ENCODE results near the gene COX6B2. TPM values are rescaled to one million over a fixed set of nuclear protein-coding genes. Genes with fewer than 3 reads are reported as not detected.

Gene COX6B2
- total RNA-seq, 1 donor from 2014 or later: not detected

- no peak overlapping the region for H3K4me3 ChIP-seq
- DNase-seq: no peak
- H3K4me1 ChIP-seq: peaks cover 16% of the 10 kb centered on the region
- peaks cover 30% of the 10 kb centered on the region for H3K36me3 ChIP-seq
- H3K27me3 ChIP-seq (ENCODE audit: low read depth): peaks cover 5% of the 10 kb centered on the region
- no peaks in the 10 kb centered on the region for H3K9me3 ChIP-seq (replicated peaks)
- TF ChIP-seq CTCF (IDR thresholded peaks at IDR 0.05; ENCODE audit: borderline replicate concordance): no peak
- intact Hi-C loops (cut with micrococcal nuclease): no loop called here
- H3K27ac ChIP-seq (replicated peaks): no peak overlapping the region
These were observed 9.3 kb downstream of the COX6B2 start for GRCh38 chr19:55345101-55345817.

GRCh38 chr19:55344444-55344843 lies 10.1 kb downstream of the COX6B2 start:
- H3K4me3 ChIP-seq: no peak overlapping the region
- intact Hi-C loops (cut with micrococcal nuclease): no loop called here
- TF ChIP-seq CTCF (IDR thresholded peaks at IDR 0.05; ENCODE audit: borderline replicate concordance): no peak
- peaks cover 30% of the 10 kb centered on the region for H3K36me3 ChIP-seq
- no peaks in the 10 kb centered on the region for H3K9me3 ChIP-seq (replicated peaks)
- no peaks in the 10 kb centered on the region for H3K27me3 ChIP-seq (ENCODE audit: low read depth)
- no peak overlapping the region for H3K27ac ChIP-seq (replicated peaks)
- no peak for DNase-seq
- peaks cover 22% of the 10 kb centered on the region for H3K4me1 ChIP-seq

GRCh38 chr19:55341595-55342531 lies 12.7 kb downstream of the COX6B2 start:
- Histone ChIP-seq H3K9me3 (replicated peaks) (no peaks in the 10 kb centered on the region), H3K4me1 (peaks cover 28% of the 10 kb centered on the region), H3K27me3 (ENCODE audit: low read depth) (no peaks in the 10 kb centered on the region), H3K27ac (replicated peaks) (no peak overlapping the region), H3K4me3 (peak overlapping the region; percentile 75), H3K36me3 (peaks cover 29% of the 10 kb centered on the region)
- no peak for TF ChIP-seq CTCF (IDR thresholded peaks at IDR 0.05; ENCODE audit: borderline replicate concordance)
- no peak for DNase-seq
- intact Hi-C loops (cut with micrococcal nuclease): no loop called here

GRCh38 chr19:55341171-55341588 lies 13.3 kb downstream of the COX6B2 start:
- TF ChIP-seq CTCF (IDR thresholded peaks at IDR 0.05; ENCODE audit: borderline replicate concordance): no peak
- intact Hi-C loops (cut with micrococcal nuclease): no loop called here
- H3K27ac ChIP-seq (replicated peaks): no peak overlapping the region

GRCh38 chr19:55340784-55341147 lies 13.8 kb downstream of the COX6B2 start:
- Histone ChIP-seq H3K4me3 (peak overlapping the region; percentile 75), H3K27ac (replicated peaks) (no peak overlapping the region), H3K9me3 (replicated peaks) (no peaks in the 10 kb centered on the region), H3K27me3 (ENCODE audit: low read depth) (no peaks in the 10 kb centered on the region), H3K36me3 (peaks cover 23% of the 10 kb centered on the region), H3K4me1 (peaks cover 28% of the 10 kb centered on the region)
- no peak for DNase-seq
- TF ChIP-seq CTCF (IDR thresholded peaks at IDR 0.05; ENCODE audit: borderline replicate concordance): no peak
- intact Hi-C loops (cut with micrococcal nuclease): no loop called here

More at GRCh38 chr19:55341171-55341588, 13.3 kb downstream of the COX6B2 start:
- Histone ChIP-seq H3K9me3 (replicated peaks) (no peaks in the 10 kb centered on the region), H3K36me3 (peaks cover 23% of the 10 kb centered on the region), H3K27me3 (ENCODE audit: low read depth) (no peaks in the 10 kb centered on the region), H3K4me3 (peak overlapping the region; percentile 75), H3K4me1 (peaks cover 28% of the 10 kb centered on the region)
- DNase-seq: peak; percentile 74

Data from left ventricle myocardium inferior (tissue), 1 donor.